Stimulated activated CD8-positive, alpha-beta memory T cell treated with anti-CD3 and anti-CD28 coated beads, Interleukin-7, amount 100 ng/mL, for 48 hours (primary cell): ENCODE results near the gene GABARAPL2.
A peak's percentile ranks its signal among the peaks of the same experiment; 100 is the strongest.

Experiments used
- DNase-seq, 2 donors: peaks; one replicate each; pipeline ENCODE4 v3.0.0-alpha.2; 2020; ENCODE audit warnings: low read depth in 1 of 2; ENCODE audit errors: extremely low read depth in 1 of 2

GABARAPL2 gene

DNA sequence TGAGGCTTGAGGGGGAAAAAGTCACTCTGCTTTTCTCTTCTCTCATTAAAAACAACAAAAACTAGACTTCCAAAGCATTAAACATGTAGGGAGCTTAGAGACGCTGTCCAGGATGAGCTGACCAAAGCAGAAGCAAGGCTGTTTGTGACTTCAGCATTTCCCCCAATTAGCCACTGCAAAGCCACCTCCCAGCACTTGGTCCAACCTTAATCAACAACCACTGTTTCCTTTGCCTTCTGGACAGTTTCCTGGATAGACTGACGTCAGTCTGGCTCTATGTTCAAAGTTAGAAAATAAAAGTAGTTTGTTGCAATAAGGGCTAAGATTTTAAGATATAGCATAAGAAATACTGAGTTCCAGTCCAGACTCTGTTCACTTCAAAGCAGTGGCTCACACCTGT is 13.2 kb upstream of the GABARAPL2 start:
- DNase-seq: no peak

GRCh38 chr16:75555213-75555706 is 10.9 kb upstream of the GABARAPL2 start:
- DNase-seq: no peak

DNA sequence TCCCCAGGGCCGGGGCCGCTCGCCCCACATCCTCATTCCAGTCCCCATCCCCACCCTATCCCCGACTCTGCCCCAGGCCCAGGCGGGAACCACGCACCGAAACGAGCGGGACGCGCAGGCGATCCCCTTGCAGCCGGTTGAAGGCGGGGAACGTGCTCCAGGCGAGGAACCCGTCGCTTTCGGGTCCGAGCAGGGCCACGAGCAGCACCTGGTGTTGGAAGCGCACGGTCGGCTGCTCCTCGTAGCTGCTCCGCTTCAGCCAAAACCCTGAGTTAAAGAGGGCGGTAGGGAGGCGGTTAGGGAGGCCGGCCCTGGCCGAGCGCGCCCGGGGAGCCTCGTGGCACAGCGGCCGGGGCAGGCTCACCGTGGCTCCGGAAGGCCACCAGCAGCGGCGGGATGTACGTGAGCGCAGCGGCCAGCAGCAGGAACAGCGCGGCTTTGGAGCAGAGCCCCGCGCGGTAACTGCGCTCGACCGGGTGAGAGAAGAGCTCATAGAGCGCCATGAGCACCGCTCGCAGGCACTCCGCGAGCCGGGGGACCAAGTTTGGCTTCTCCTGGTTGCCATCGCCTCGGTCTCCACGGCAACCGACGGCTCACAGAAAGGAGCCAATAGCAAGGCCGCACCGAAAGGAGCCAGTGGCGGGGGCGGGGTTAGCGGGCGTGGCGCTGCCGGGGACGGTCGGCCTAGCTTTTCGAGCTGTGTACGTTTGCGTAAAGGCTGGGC is 10.3 kb upstream of the GABARAPL2 start, which contains the start of gene TMEM231:
Gene TMEM231, minus strand, starts transcription at position 546 of the 724 bp plus-strand sequence. Its CDS starts 43 bp downstream, at position 503.
- DNase-seq: peak; percentile 91 to 97

DNA sequence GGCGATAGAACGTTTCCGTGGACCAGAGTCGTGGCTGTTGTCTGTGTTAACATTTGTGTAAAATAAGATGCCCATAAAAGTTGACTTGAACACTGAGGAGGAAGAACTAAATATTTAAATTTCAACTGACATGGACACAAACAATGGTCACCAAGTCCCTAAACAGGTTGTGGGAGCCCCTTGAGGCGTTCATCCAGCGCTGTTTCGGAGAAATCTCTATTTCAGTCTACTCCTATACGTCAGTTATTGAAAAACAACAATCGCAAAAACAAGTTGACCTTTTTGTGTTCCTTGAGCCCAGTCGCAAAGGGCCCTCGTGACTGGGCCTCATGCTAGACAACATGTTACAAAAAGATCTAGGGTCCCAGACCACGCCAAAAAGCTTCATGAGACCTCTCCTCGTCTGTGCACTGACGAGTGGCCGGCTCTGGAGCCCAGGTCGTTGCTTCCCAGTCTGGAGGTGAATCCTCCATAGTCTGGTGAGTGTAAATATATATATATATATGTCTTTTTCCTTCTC is 9.7 kb upstream of the GABARAPL2 start:
- no peak for DNase-seq

DNA sequence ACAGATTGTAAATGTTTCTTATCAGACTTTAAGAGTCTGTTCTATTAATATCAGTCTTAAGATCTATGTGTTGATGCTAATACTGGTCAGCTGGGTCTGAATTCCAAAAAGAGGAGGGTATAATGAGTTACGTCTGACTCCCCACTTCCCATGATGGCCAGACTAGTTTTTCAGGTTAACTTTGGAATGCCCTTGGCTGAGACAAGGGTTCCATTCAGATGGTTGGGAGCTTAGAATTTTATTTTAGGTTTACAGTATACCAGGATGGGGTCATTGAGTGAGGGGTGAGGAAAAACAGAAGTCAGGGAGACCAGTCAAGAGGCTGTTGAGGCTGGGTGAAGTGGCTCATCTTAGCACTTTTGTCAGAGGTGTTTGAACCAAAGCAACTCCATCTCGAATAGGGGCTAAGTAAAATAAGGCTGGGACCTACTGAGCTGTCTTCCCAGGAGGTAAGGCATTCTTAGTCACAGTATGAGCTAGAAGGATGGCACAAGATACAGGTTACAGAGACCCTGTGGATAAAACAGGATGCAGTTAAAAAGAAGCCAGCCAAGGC is 7.3 kb upstream of the GABARAPL2 start:
- no peak for DNase-seq

- no peak for DNase-seq
These were observed 6.4 kb upstream of the GABARAPL2 start for GRCh38 chr16:75559564-75560372.

- DNase-seq: no peak
These were observed 539 bp upstream of the GABARAPL2 start for GRCh38 chr16:75565640-75566039.

GRCh38 chr16:75566758-75567255 is 628 bp downstream of the GABARAPL2 start:
- DNase-seq: no peak

DNA sequence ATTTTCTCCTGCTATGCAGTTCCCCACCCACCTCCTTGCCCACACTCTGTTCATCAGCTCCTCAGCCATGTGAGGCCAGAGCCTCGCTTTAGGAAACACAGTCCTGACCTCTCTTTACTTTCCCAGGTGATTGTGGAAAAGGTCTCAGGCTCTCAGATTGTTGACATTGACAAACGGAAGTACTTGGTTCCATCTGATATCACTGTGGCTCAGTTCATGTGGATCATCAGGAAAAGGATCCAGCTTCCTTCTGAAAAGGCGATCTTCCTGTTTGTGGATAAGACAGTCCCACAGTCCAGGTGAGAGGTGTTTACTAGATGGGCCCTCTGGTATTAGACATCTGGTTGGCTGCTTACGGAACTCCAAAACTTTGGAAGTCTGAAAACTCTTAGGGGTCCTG is 1.7 kb downstream of the GABARAPL2 start:
- no peak for DNase-seq

DNA sequence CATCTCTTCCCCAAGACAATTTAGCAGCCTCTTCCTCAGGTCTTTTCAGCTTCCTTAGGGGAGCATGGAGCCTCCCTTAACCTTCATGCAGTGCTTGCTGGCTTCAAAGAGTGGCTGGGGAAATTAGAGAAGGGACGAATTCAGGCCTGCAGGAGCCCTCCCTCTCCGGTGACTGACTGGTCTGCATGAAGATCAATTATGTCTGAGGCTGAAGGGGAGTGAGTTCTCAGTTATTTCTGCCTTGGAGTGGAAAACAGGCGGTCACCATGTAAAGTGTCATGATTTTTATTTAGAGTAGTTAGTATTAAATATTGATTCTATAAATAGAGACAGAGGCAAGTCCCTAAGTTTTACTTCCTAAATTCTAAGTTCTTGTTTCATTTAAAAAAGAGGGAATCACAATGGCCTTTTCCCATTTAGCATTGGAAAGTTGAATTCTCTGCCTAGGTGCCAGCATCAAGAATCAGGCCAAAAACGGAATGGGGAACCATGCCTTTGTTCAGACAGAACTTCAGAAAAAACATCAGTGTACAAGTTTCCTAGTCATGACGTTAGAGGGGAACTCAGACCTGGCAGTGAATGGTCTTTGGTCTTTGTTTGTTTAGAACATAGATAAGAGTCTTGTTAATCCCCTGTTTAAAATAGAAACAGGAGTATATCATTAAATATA is 4.4 kb downstream of the GABARAPL2 start:
- no peak for DNase-seq

GRCh38 chr16:75572864-75573542 is 6.8 kb downstream of the GABARAPL2 start:
- no peak for DNase-seq

GRCh38 chr16:75573955-75574354 is 7.8 kb downstream of the GABARAPL2 start:
- no peak for DNase-seq

- no peak for DNase-seq
These were observed 9.8 kb downstream of the GABARAPL2 start for GRCh38 chr16:75575958-75576357.

DNA sequence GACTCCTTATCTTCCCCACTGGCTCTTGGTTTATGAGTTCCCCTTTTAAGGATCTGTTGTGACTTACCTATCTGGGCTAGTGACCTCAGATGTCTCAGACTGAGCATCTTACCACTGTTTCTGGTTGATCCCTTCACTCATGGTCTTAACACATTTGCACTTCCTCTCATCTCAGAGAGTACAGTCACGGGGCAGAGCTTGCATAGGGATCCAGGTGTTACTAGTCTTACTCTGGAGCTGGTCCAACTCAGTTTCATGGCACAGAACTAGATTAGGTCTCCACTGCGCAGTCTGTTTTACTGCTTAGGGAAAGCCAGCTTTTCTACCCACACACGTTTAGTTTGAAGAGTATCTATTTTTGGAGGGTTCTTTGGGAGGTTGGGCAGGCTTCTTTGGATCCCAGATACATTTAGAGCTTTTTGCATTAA is 10.2 kb downstream of the GABARAPL2 start:
- DNase-seq: no peak

- no peak for DNase-seq
These were observed 12.0 kb downstream of the GABARAPL2 start for GRCh38 chr16:75578212-75578611.

DNA sequence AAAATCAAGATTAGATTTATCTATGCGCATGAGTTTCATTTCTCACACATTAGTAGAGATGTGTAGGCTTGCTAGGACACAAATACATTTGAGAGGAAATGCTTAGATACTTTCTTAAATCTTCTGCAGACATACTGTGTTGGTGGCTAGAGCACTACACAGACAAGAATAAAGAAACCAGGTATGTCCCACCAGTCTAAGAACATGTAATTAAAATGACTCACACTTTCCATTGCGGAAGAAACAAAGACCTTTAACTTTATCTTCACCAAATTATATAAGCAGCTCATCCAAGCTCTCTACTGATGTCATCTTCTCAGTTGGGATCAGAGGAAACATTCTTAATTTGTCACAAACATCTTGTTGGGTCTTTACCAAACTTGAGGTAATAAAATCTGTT is 12.5 kb downstream of the GABARAPL2 start:
- no peak for DNase-seq

- no peak for DNase-seq
These were observed 13.2 kb downstream of the GABARAPL2 start for GRCh38 chr16:75579281-75579834.

- no peak for DNase-seq
These were observed 17.9 kb downstream of the GABARAPL2 start for GRCh38 chr16:75584108-75584507.

GRCh38 chr16:75588716-75589115 is 22.5 kb downstream of the GABARAPL2 start:
- no peak for DNase-seq

GRCh38 chr16:75589306-75589705 is 23.1 kb downstream of the GABARAPL2 start:
- DNase-seq: no peak
